Parietal lobe (tissue), 2 donors: Measurements from ENCODE around the gene PLBD1. TPM values are rescaled to one million over a fixed set of nuclear protein-coding genes. Genes with fewer than 3 reads are reported as not detected.

ENCODE experiments used
- small RNA-seq: library from RNA; depleted of rRNA; stranded (forward); fragments of <200 nt; gene quantifications from one replicate; pipeline ENCODE3, GENCODE V24; 2014; ENCODE audit warnings: low replicate concordance
- total RNA-seq: library from RNA; depleted of rRNA; stranded (reverse); fragments of >200 nt; gene quantifications from one replicate; pipeline ENCODE4 v1.2.3, GENCODE V29; 2014

Gene PLBD1, protein sequence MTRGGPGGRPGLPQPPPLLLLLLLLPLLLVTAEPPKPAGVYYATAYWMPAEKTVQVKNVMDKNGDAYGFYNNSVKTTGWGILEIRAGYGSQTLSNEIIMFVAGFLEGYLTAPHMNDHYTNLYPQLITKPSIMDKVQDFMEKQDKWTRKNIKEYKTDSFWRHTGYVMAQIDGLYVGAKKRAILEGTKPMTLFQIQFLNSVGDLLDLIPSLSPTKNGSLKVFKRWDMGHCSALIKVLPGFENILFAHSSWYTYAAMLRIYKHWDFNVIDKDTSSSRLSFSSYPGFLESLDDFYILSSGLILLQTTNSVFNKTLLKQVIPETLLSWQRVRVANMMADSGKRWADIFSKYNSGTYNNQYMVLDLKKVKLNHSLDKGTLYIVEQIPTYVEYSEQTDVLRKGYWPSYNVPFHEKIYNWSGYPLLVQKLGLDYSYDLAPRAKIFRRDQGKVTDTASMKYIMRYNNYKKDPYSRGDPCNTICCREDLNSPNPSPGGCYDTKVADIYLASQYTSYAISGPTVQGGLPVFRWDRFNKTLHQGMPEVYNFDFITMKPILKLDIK
- total RNA-seq = 0.94 TPM

DNA sequence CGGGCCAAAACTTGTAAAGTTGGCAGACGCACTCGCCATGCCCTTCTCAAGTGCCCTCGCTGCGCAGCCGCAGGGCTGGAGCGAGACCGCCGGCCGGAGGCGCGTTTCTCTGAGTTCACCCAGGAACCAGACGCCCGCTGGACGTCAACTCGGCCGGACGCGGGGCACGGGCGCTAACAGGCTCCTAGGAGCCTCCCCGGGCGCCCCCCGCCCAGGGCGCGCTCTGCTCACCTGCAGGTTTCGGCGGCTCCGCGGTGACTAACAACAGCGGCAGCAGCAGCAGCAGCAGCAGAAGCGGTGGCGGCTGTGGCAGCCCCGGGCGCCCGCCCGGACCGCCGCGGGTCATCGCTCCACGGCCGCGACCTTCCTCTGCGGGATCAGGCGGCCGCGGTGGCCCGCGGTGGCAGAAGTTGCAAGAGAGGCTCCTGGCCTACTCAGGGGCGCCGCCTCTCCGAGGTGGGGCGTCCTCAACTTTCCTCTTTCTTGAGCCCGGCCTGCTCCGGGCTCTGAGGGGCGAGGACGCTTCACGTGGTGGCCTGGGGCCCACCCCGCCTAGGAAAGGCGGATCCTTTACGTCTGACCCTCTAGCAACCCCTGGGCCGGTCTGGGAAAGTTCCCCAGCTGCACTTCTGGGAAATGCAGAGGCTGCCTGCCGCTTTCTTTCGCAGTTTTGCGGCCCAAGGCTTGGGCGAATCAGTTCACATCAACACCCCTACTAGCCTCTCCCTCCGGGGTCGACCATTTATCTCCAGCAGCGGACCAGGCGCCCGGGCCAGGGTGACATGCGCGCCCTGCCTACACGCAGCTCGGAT, at the start of gene PLBD1:
TSS of gene PLBD1 (minus strand) at position 533 of the 812 bp plus-strand sequence. CDS start at position 346, 187 bp downstream.

Small RNA genes lying within 50 kb of the gene (small RNA-seq; reads per million reads assigned to genes)
- gene RN7SKP134 = not detected

Other genes with a start within 250 kb of the PLBD1 start
- gene ATF7IP, start 202.2 kb downstream of the PLBD1 start, total RNA-seq = 121 TPM
- gene GUCY2C, start 128.7 kb upstream of the PLBD1 start, total RNA-seq = not detected
- gene WBP11, start 235.6 kb upstream of the PLBD1 start, total RNA-seq = 25.4 TPM
- 1.3 TPM for gene C12orf60, start 235.8 kb upstream of the PLBD1 start, total RNA-seq
- not detected for gene SMCO3, start 246.3 kb upstream of the PLBD1 start, total RNA-seq